GM23338 (cell line): ENCODE data around the gene CYP2W1. TPM values are rescaled to one million over a fixed set of nuclear protein-coding genes. Genes with fewer than 3 reads are reported as not detected.
A peak's percentile ranks its signal among the peaks of the same experiment; 100 is the strongest.

Experiments used
- ATAC-seq: fragments of 200-7000 bp; cut with Tn5 transposase; 3 replicates; pipeline ENCODE4 v1.9.1; 2020
- DNase-seq: peaks from one replicate; pipeline ENCODE4 v3.0.0-alpha.2; 2015; ENCODE audit warnings: low spot score
- H2AFZ ChIP-seq: fragments of 200-600 bp; sonication (generic); 2 replicates; pipeline ENCODE4 v1.8.0; 2016; ENCODE audit warnings: antibody characterized with exemption, mild to moderate bottlenecking, moderate library complexity
- H3F3A ChIP-seq: fragments of 200-600 bp; sonication (generic); replicated peaks from 2 replicates; pipeline ENCODE4 v1.8.0; 2017; ENCODE audit warnings: antibody characterized with exemption, mixed run types, low read depth
- H3K27ac ChIP-seq: fragments of 200-600 bp; sonication (generic); 2 replicates; pipeline ENCODE4 v1.6.1; 2016; ENCODE audit warnings: low read depth
- H3K27me3 ChIP-seq: fragments of 200-600 bp; sonication (generic); 2 replicates; pipeline ENCODE4 v1.8.0; 2016; ENCODE audit warnings: mild to moderate bottlenecking, mixed run types, moderate library complexity; ENCODE audit not compliant: insufficient read depth
- H3K36me3 ChIP-seq: fragments of 200-600 bp; sonication (generic); 2 replicates; pipeline ENCODE4 v1.8.0; 2016; ENCODE audit warnings: mild to moderate bottlenecking; ENCODE audit not compliant: insufficient read depth
- H3K4me1 ChIP-seq: fragments of 200-600 bp; sonication (generic); 2 replicates; pipeline ENCODE4 v1.8.0; 2016; ENCODE audit warnings: mild to moderate bottlenecking, moderate library complexity; ENCODE audit not compliant: insufficient read depth
- H3K4me2 ChIP-seq: fragments of 200-600 bp; sonication (generic); 2 replicates; pipeline ENCODE4 v1.7.1; 2017; ENCODE audit warnings: mixed run types
- H3K4me3 ChIP-seq: fragments of 200-600 bp; sonication (generic); 2 replicates; pipeline ENCODE4 v1.6.1; 2016; ENCODE audit warnings: mixed run types
- H3K79me2 ChIP-seq: fragments of 200-600 bp; sonication (generic); replicated peaks from 2 replicates; pipeline ENCODE4 v1.8.0; 2017; ENCODE audit warnings: mild to moderate bottlenecking; ENCODE audit not compliant: insufficient read depth
- H3K9me2 ChIP-seq: fragments of 200-600 bp; sonication (generic); 2 replicates; pipeline ENCODE4 v1.8.0; 2017; ENCODE audit not compliant: insufficient read depth
- H4K20me1 ChIP-seq: fragments of 200-600 bp; sonication (generic); replicated peaks from 2 replicates; pipeline ENCODE4 v1.8.0; 2017; ENCODE audit warnings: mild to moderate bottlenecking; ENCODE audit not compliant: insufficient read depth
- H3K27ac Mint-ChIP-seq: 2 replicates; pipeline ENCODE4 v1.8.0; 2020; ENCODE audit warnings: inconsistent platforms, mild to moderate bottlenecking, moderate library complexity, mixed read lengths
- H3K27me3 Mint-ChIP-seq: 3 replicates; pipeline ENCODE4 v1.8.0; 2022; ENCODE audit warnings: low read depth, mild to moderate bottlenecking, moderate library complexity, mixed read lengths, inconsistent platforms; ENCODE audit not compliant: insufficient read depth, poor library complexity
- H3K36me3 Mint-ChIP-seq: 3 replicates; pipeline ENCODE4 v1.8.0; 2021; ENCODE audit warnings: low read depth, mild to moderate bottlenecking, inconsistent platforms, moderate library complexity, mixed read lengths
- H3K4me1 Mint-ChIP-seq: 3 replicates; pipeline ENCODE4 v1.8.0; 2020; ENCODE audit warnings: mild to moderate bottlenecking, inconsistent platforms, mixed read lengths
- H3K4me3 Mint-ChIP-seq: 3 replicates; pipeline ENCODE4 v1.8.0; 2021; ENCODE audit warnings: moderate library complexity, mild to moderate bottlenecking, inconsistent platforms, mixed read lengths
- H3K9me3 Mint-ChIP-seq: 3 replicates; pipeline ENCODE4 v1.8.0; 2020; ENCODE audit warnings: moderate library complexity, mild to moderate bottlenecking, inconsistent platforms, mixed read lengths
- CREB1 ChIP-seq: fragments of 250-450 bp; sonication (Bioruptor Pico); IDR thresholded peaks from 2 replicates; pipeline ENCODE4 v1.5.0; 2020; ENCODE audit warnings: low read depth, mild to moderate bottlenecking, moderate library complexity
- ETS1 ChIP-seq: IDR thresholded peaks from 2 replicates; pipeline ENCODE4 v1.6.1; 2016; ENCODE audit warnings: antibody characterized with exemption
- EZH2 ChIP-seq: fragments of 200-600 bp; sonication (generic); IDR thresholded peaks from one replicate; pipeline ENCODE4 v1.8.0; 2017; ENCODE audit warnings: antibody characterized with exemption, mild to moderate bottlenecking, low read depth; ENCODE audit not compliant: unreplicated experiment
- EZH2phosphoT487 ChIP-seq: fragments of 200-600 bp; sonication (generic); IDR thresholded peaks from one replicate; pipeline ENCODE4 v1.8.1; 2018; ENCODE audit warnings: antibody characterized with exemption; ENCODE audit not compliant: unreplicated experiment
- POLR2AphosphoS5 ChIP-seq: IDR thresholded peaks from 2 replicates; pipeline ENCODE4 v1.6.1; 2016; ENCODE audit warnings: antibody characterized with exemption, low read depth
- ZNF331 ChIP-seq: fragments of 250-450 bp; sonication (Bioruptor Pico); IDR thresholded peaks from 2 replicates; pipeline ENCODE4 v1.5.0; 2020; ENCODE audit warnings: low read depth, mild to moderate bottlenecking, moderate library complexity
- ZNF462 ChIP-seq: fragments of 250-450 bp; sonication (Bioruptor Pico); IDR thresholded peaks from 2 replicates; pipeline ENCODE4 v1.5.0; 2020; ENCODE audit warnings: mild to moderate bottlenecking, moderate library complexity
- polyA plus RNA-seq: library from polyadenylated mRNA; unstranded; fragments of >200 nt; fragmentation: Nextera tagmentation; extraction: Ambion mirVana; gene quantifications from 2 replicates; pipeline ENCODE4 v1.2.1, GENCODE V29; 2016
- total RNA-seq: library from RNA; depleted of rRNA; stranded (reverse); fragments of >200 nt; shearing (Covaris generic); gene quantifications from 2 replicates; pipeline ENCODE4 v1.2.3, GENCODE V29; 2014

The CYP2W1 gene
- total and polyA plus RNA-seq, 2 experiments from 2014 or later: not detected

- no peak for TF ChIP-seq ZNF462
Measured at GRCh38 chr7:974172-974571, 8.8 kb upstream of the CYP2W1 start (continued).

GRCh38 chr7:974820-975681 is 7.9 kb upstream of the CYP2W1 start, which contains the start of gene COX19:
COX19 (minus strand) TSS chr7:975549; CDS start chr7:975509, 40 bp downstream.
- Histone ChIP-seq H3K9me2 (no peaks in the 10 kb centered on the region), H3K36me3 (peaks cover 18% of the 10 kb centered on the region), H3K4me1 (peaks cover 9% of the 10 kb centered on the region; the same call in 1 of the 2 replicates), H3K4me3 (peak within 1 kb of the TSS; percentile 91), H4K20me1 (peaks cover 24% of the 10 kb centered on the region), H3K79me2 (peaks cover 47% of the 10 kb centered on the region), H3F3A (peaks cover 12% of the 10 kb centered on the region; the same call in 1 of the 2 replicates), H3K27me3 (no peaks in the 10 kb centered on the region), H3K27ac (no peak within 1 kb of the TSS), H3K4me2 (peak within 1 kb of the TSS; percentile 94), H2AFZ (peak within 1 kb of the TSS; percentile 88; the same call in 1 of the 2 replicates)
- peaks cover 3% of the 10 kb centered on the region for H3K27me3 Mint-ChIP-seq
- H3K27ac Mint-ChIP-seq: peak within 1 kb of the TSS; percentile 59; the same call in 1 of the 2 replicates
- no peaks in the 10 kb centered on the region; the same call in 2 of the 3 replicates for H3K4me1 Mint-ChIP-seq
- DNase-seq: peak; percentile 94
- H3K9me3 Mint-ChIP-seq: no peaks in the 10 kb centered on the region; the same call in 2 of the 3 replicates
- peak within 1 kb of the TSS; percentile 91 for H3K4me3 Mint-ChIP-seq
- H3K36me3 Mint-ChIP-seq: peaks cover 21% of the 10 kb centered on the region
- TF ChIP-seq ETS1 (peak; percentile 87), ZNF331 (CRISPR knock-in tag) (no peak), CREB1 (CRISPR knock-in tag) (peak; percentile 25), EZH2 (no peak), POLR2AphosphoS5 (peak; percentile 84), EZH2phosphoT487 (no peak)
- peak; percentile 87 for ATAC-seq
